WTC11 (cell line): ENCODE results near the gene CCDC127. TPM values are rescaled to one million over a fixed set of nuclear protein-coding genes. Genes with fewer than 3 reads are reported as not detected.
"Not testable (repeated sequence)": the region's sequence is repeated elsewhere in the genome, so short reads cannot be mapped to it uniquely, and the experiment has no call there.

ENCODE experiments used
- ATAC-seq: fragments of 200-7000 bp; cut with Tn5 transposase; 2 replicates; pipeline ENCODE4 v1.10.0; 2021; ENCODE audit warnings: mild to moderate bottlenecking, moderate library complexity
- CTCF ChIA-PET: fragments of 300-600 bp; sonication (Branson Sonifier 250); formaldehyde crosslinking; loops from one replicate; lab custom pipeline; 2021; ENCODE audit warnings: antibody characterized with exemption; lab: Charles Lee
- POLR2A ChIA-PET: fragments of 350-600 bp; sonication (Branson Sonifier 250); formaldehyde crosslinking; loops from one replicate; lab custom pipeline; 2021; ENCODE audit warnings: antibody characterized with exemption; lab: Charles Lee
- DNase-seq: peaks from one replicate; pipeline ENCODE4 v3.0.0; 2021; ENCODE audit warnings: low spot score
- H3K27ac Mint-ChIP-seq: 2 replicates; pipeline ENCODE4 v1.8.0; 2021; ENCODE audit warnings: mixed read lengths
- H3K27me3 Mint-ChIP-seq: 2 replicates; pipeline ENCODE4 v1.8.0; 2021; ENCODE audit warnings: low read depth, mild to moderate bottlenecking, moderate library complexity, mixed read lengths
- H3K36me3 Mint-ChIP-seq: 2 replicates; pipeline ENCODE4 v1.8.0; 2021; ENCODE audit warnings: mixed read lengths
- H3K4me1 Mint-ChIP-seq: 2 replicates; pipeline ENCODE4 v1.8.0; 2022; ENCODE audit warnings: mixed read lengths
- H3K4me3 Mint-ChIP-seq: 2 replicates; pipeline ENCODE4 v1.8.0; 2021; ENCODE audit warnings: mild to moderate bottlenecking, moderate library complexity, mixed read lengths
- H3K9me3 Mint-ChIP-seq: 2 replicates; pipeline ENCODE4 v1.8.0; 2021; ENCODE audit warnings: mixed read lengths
- ARID4B ChIP-seq: sonication (generic); formaldehyde crosslinking; IDR thresholded peaks from 2 replicates; pipeline ENCODE4 v1.8.0; 2023; ENCODE audit warnings: missing genetic modification reagents, mild to moderate bottlenecking, borderline replicate concordance
- CREM ChIP-seq: sonication (generic); formaldehyde crosslinking; IDR thresholded peaks from 2 replicates; pipeline ENCODE4 v1.8.1; 2022; ENCODE audit warnings: mild to moderate bottlenecking, missing genetic modification reagents, moderate library complexity
- E2F4 ChIP-seq: sonication (generic); formaldehyde crosslinking; IDR thresholded peaks from 2 replicates; pipeline ENCODE4 v1.8.1; 2022; ENCODE audit warnings: low read depth, mild to moderate bottlenecking, moderate library complexity, missing genetic modification reagents, borderline replicate concordance
- ESRRA ChIP-seq: sonication (generic); formaldehyde crosslinking; IDR thresholded peaks from 2 replicates; pipeline ENCODE4 v1.8.1; 2022; ENCODE audit warnings: mild to moderate bottlenecking, missing genetic modification reagents, borderline replicate concordance
- HMGXB4 ChIP-seq: sonication (generic); formaldehyde crosslinking; IDR thresholded peaks from 2 replicates; pipeline ENCODE4 v1.8.1; 2023; ENCODE audit warnings: mild to moderate bottlenecking, moderate library complexity, missing genetic modification reagents
- JUN ChIP-seq: sonication (generic); formaldehyde crosslinking; IDR thresholded peaks from 2 replicates; pipeline ENCODE4 v1.8.0; 2023; ENCODE audit warnings: mild to moderate bottlenecking, missing genetic modification reagents
- MLX ChIP-seq: sonication (generic); formaldehyde crosslinking; IDR thresholded peaks from 2 replicates; pipeline ENCODE4 v1.8.1; 2023; ENCODE audit warnings: mild to moderate bottlenecking, missing genetic modification reagents, moderate library complexity
- NFATC4 ChIP-seq: fragments of 250-450 bp; sonication (Bioruptor Pico); IDR thresholded peaks from 2 replicates; pipeline ENCODE4 v1.9.0; 2021; ENCODE audit warnings: mild to moderate bottlenecking
- NFYB ChIP-seq: sonication (generic); formaldehyde crosslinking; conservative IDR thresholded peaks from 2 replicates; pipeline ENCODE4 v1.8.0; 2022; ENCODE audit warnings: low read depth, missing genetic modification reagents
- ZNF512 ChIP-seq: sonication (generic); formaldehyde crosslinking; IDR thresholded peaks from 2 replicates; pipeline ENCODE4 v1.8.1; 2022; ENCODE audit warnings: missing genetic modification reagents, borderline replicate concordance
- total RNA-seq: library from RNA; stranded (reverse); gene quantifications from 3 replicates; pipeline ENCODE4 v1.2.3, GENCODE V29; 2021

CCDC127 gene
- total RNA-seq, 1 experiment from 2014 or later: 5.3 TPM

GRCh38 chr5:218457-219291 is 721 bp upstream of the CCDC127 start:
- ATAC-seq (peak; percentile 46), DNase-seq (peak; percentile 42)
- Mint-ChIP-seq H3K27ac (peak overlapping the region; percentile 87), H3K4me1 (peaks cover 36% of the 10 kb centered on the region), H3K4me3 (peak overlapping the region; percentile 93), H3K27me3 (no peaks in the 10 kb centered on the region), H3K9me3 (no peaks in the 10 kb centered on the region), H3K36me3 (peaks cover 17% of the 10 kb centered on the region)
- POLR2A ChIA-PET: interaction anchor here (0.6 to 1.9 kb wide), 5 partner anchors 30 to 135 kb away, joined by 3 to 6 read pairs (median 5); partner anchors contain the start of gene PDCD6
- TF ChIP-seq E2F4 (CRISPR knock-in tag) (0 out of 2 replicates have a peak, but pooled peaks have one; percentile 2), JUN (CRISPR knock-in tag) (0 out of 2 replicates have a peak, but pooled peaks have one; percentile 17), MLX (CRISPR knock-in tag) (no peak), CREM (CRISPR knock-in tag) (0 out of 2 replicates have a peak, but pooled peaks have one; percentile 14), ESRRA (peak; percentile 51; the same call in 1 of the 2 replicates), ZNF512 (no peak), HMGXB4 (CRISPR knock-in tag) (peak; percentile 38; the same call in 1 of the 2 replicates), NFATC4 (CRISPR knock-in tag) (no peak), ARID4B (CRISPR knock-in tag) (0 out of 2 replicates have a peak, but pooled peaks have one; percentile 40), NFYB (0 out of 2 replicates have a peak, but pooled peaks have one; percentile 5)
- CTCF ChIA-PET: interaction anchor here (0.6 to 3.1 kb wide), 16 partner anchors 9 to 396 kb away, joined by 3 to 47 read pairs (median 4); partner anchors contain the start of genes AHRR and PDCD6

GRCh38 chr5:216076-216475 is 1.9 kb downstream of the CCDC127 start:
- ATAC-seq, CTCF ChIA-PET, DNase-seq, H3K27ac Mint-ChIP-seq, POLR2A ChIA-PET, H3K27me3 Mint-ChIP-seq, H3K9me3 Mint-ChIP-seq, H3K4me3 Mint-ChIP-seq: not testable (repeated sequence)
- H3K4me1 Mint-ChIP-seq: peaks cover 24% of the 10 kb centered on the region
- peaks cover 15% of the 10 kb centered on the region for H3K36me3 Mint-ChIP-seq

- ATAC-seq, H3K27me3 Mint-ChIP-seq, CTCF ChIA-PET, DNase-seq, H3K4me3 Mint-ChIP-seq, H3K9me3 Mint-ChIP-seq, POLR2A ChIA-PET: not testable (repeated sequence)
- peaks cover 17% of the 10 kb centered on the region for H3K4me1 Mint-ChIP-seq
- H3K36me3 Mint-ChIP-seq: peaks cover 15% of the 10 kb centered on the region
- peak overlapping the region; percentile 60; the same call in 1 of the 2 replicates for H3K27ac Mint-ChIP-seq
Observed at GRCh38 chr5:215256-215655, 2.7 kb downstream of the CCDC127 start.
